Measurements from ENCODE around the gene ZXDC.

ZXDC gene

GRCh38 chr3:126401611-126402160 lies 74.0 kb downstream of the ZXDC start:
- TF ChIP-seq CTCF (IDR thresholded peaks at IDR 0.05; ENCODE audit: low read depth, low read length), result no peak
- no peak overlapping the region for H3K4me3 ChIP-seq (ENCODE audit: low read depth, low read length)

- no peak for TF ChIP-seq CTCF (IDR thresholded peaks at IDR 0.05; ENCODE audit: low read depth, low read length)
- no peak overlapping the region for H3K4me3 ChIP-seq (ENCODE audit: low read depth, low read length)
These were observed 75.9 kb downstream of the ZXDC start for GRCh38 chr3:126399756-126400155.

GRCh38 chr3:126399351-126399735 lies 76.3 kb downstream of the ZXDC start:
- TF ChIP-seq CTCF (IDR thresholded peaks at IDR 0.05; ENCODE audit: low read depth, low read length), result no peak
- no peak overlapping the region for H3K4me3 ChIP-seq (ENCODE audit: low read depth, low read length)

GRCh38 chr3:126398423-126399350 lies 77.0 kb downstream of the ZXDC start:
- H3K4me3 ChIP-seq (ENCODE audit: low read depth, low read length), result no peak overlapping the region
- TF ChIP-seq CTCF (IDR thresholded peaks at IDR 0.05; ENCODE audit: low read depth, low read length), result no peak

- H3K4me3 ChIP-seq (ENCODE audit: low read depth, low read length), result no peak overlapping the region
- no peak for TF ChIP-seq CTCF (IDR thresholded peaks at IDR 0.05; ENCODE audit: low read depth, low read length)
These were observed 77.9 kb downstream of the ZXDC start for GRCh38 chr3:126397610-126398422.

GRCh38 chr3:126396536-126396935 lies 79.2 kb downstream of the ZXDC start:
- TF ChIP-seq CTCF (IDR thresholded peaks at IDR 0.05; ENCODE audit: low read depth, low read length), result no peak
- no peak overlapping the region for H3K4me3 ChIP-seq (ENCODE audit: low read depth, low read length)

Data from WI38 (cell line).